ENCODE measurements around the gene CAMK2N2. TPM values are rescaled to one million over a fixed set of nuclear protein-coding genes. Genes with fewer than 3 reads are reported as not detected.

The CAMK2N2 gene
- total RNA-seq, 2 donors from 2014 or later, result 0.33 to 1.8 TPM

DNA sequence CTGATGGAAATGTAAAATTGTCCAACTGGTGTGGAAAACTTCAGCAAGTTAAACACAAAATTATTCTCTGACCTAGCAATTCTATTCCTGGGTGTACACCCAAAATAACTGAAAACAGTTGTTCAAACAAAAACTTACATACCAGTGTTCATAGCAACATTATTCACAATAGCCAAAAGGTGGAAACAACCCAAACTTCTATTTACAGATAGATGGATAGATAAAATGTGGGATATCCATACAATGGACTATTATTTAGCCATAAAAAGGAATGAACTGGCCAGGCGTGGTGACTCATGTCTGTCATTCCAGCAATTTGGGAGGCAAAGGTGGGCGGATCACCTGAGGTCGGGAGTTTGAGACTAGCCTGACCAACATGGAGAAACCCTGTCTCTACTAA, 38.8 kb downstream of the CAMK2N2 start:
- Histone ChIP-seq H3K36me3 (ENCODE audit: control insufficient read depth, insufficient read depth, low read length) (no peaks in the 10 kb centered on the region), H3K4me3 (ENCODE audit: low read length) (no peak overlapping the region), H3K9me3 (ENCODE audit: control insufficient read depth, low read length) (no peaks in the 10 kb centered on the region), H3K27ac (ENCODE audit: low read depth, low read length) (no peak overlapping the region), H3K27me3 (ENCODE audit: control insufficient read depth, insufficient read depth, low read length, poor library complexity, severe bottlenecking) (peaks cover 36% of the 10 kb centered on the region), H3K4me1 (ENCODE audit: control insufficient read depth, insufficient read depth, low read length) (no peaks in the 10 kb centered on the region), H3K9ac (ENCODE audit: extremely low read depth, low read length, poor library complexity, severe bottlenecking) (no peak overlapping the region)
- Mint-ChIP-seq H3K27me3 (ENCODE audit: insufficient read depth) (peaks cover 29% of the 10 kb centered on the region), H3K9me3 (no peaks in the 10 kb centered on the region), H3K27ac (no peak overlapping the region), H3K36me3 (ENCODE audit: low read depth) (no peaks in the 10 kb centered on the region), H3K4me1 (no peaks in the 10 kb centered on the region), H3K4me3 (no peak overlapping the region)
- DNase-seq, result no peak
- WGBS, 2 experiments (ENCODE audit: insufficient coverage in 1 of 2, insufficient read length in 1 of 2), result 60 to 92% methylated on average over 1 to 3 of the region's 3 CpGs
- TF ChIP-seq, protein P1, sequence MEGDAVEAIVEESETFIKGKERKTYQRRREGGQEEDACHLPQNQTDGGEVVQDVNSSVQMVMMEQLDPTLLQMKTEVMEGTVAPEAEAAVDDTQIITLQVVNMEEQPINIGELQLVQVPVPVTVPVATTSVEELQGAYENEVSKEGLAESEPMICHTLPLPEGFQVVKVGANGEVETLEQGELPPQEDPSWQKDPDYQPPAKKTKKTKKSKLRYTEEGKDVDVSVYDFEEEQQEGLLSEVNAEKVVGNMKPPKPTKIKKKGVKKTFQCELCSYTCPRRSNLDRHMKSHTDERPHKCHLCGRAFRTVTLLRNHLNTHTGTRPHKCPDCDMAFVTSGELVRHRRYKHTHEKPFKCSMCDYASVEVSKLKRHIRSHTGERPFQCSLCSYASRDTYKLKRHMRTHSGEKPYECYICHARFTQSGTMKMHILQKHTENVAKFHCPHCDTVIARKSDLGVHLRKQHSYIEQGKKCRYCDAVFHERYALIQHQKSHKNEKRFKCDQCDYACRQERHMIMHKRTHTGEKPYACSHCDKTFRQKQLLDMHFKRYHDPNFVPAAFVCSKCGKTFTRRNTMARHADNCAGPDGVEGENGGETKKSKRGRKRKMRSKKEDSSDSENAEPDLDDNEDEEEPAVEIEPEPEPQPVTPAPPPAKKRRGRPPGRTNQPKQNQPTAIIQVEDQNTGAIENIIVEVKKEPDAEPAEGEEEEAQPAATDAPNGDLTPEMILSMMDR (conservative IDR thresholded peaks at IDR 0.05), result no peak

DNA sequence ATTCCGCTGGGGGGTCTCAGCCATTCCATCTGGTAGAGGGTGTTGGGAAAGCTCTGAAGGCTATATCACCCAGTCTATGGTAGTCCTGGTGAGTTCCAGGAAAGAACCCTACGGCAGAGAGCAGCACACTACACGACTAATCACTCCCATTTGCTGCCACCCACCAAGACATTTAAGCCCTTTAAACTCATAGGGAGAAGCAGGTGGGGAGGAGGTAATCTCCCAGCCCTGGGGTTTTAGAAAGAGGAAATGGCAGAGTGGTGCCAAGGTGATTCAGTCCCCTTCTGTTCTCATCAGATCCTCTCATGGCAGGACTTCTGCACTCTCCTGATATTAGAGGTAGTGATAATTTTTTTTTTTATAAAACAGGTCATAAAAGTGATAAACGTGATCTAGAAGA, 42.5 kb downstream of the CAMK2N2 start:
- no peaks in the 10 kb centered on the region for H3K4me1 ChIP-seq (ENCODE audit: control insufficient read depth, insufficient read depth, low read length)
- H3K9me3 ChIP-seq (ENCODE audit: control insufficient read depth, low read length), result no peaks in the 10 kb centered on the region
- Mint-ChIP-seq H3K27ac (no peak overlapping the region), H3K36me3 (ENCODE audit: low read depth) (no peaks in the 10 kb centered on the region), H3K4me3 (no peak overlapping the region), H3K27me3 (ENCODE audit: insufficient read depth) (peaks cover 3% of the 10 kb centered on the region), H3K9me3 (no peaks in the 10 kb centered on the region), H3K4me1 (no peaks in the 10 kb centered on the region)
- H3K27me3 ChIP-seq (ENCODE audit: control insufficient read depth, insufficient read depth, low read length, poor library complexity, severe bottlenecking), result peaks cover 5% of the 10 kb centered on the region
- H3K4me3 ChIP-seq (ENCODE audit: low read length), result no peak overlapping the region
- no peak for DNase-seq
- H3K36me3 ChIP-seq (ENCODE audit: control insufficient read depth, insufficient read depth, low read length), result no peaks in the 10 kb centered on the region
- no peak overlapping the region for H3K27ac ChIP-seq (ENCODE audit: low read depth, low read length)
- TF ChIP-seq, protein P1 (conservative IDR thresholded peaks at IDR 0.05), result no peak
- 72% methylated on average over 3 of the region's 4 CpGs; no CpG with 5 or more reads in 1 of the 2 experiments for WGBS, 2 experiments (ENCODE audit: insufficient coverage in 1 of 2, insufficient read length in 1 of 2)
- H3K9ac ChIP-seq (ENCODE audit: extremely low read depth, low read length, poor library complexity, severe bottlenecking), result no peak overlapping the region

DNA sequence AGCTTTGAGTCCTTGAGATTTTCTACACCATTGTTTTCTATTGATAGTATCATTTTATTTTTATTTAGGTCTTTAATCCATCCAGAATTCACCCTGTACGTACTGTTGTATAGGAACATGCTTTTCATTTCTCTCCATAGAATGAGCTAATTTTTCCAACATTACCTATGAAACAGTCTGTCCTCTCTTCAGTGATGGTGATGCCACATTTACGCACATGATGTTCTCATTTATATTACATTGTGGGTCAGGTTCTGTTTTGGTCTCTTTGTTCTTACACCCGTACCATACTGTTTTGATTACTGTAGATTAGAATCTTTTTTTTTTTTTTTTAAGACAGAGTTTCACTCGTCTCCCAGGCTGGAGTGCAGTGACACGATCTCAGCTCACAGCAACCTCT, 49.6 kb downstream of the CAMK2N2 start:
- no peak overlapping the region for H3K9ac ChIP-seq (ENCODE audit: extremely low read depth, low read length, poor library complexity, severe bottlenecking)
- peaks cover 8% of the 10 kb centered on the region for H3K27me3 Mint-ChIP-seq (ENCODE audit: insufficient read depth)
- H3K4me3 Mint-ChIP-seq, result no peak overlapping the region
- WGBS, 2 experiments (ENCODE audit: insufficient coverage in 1 of 2, insufficient read length in 1 of 2), result 90% methylated on average over 4 of the region's 5 CpGs; no CpG with 5 or more reads in 1 of the 2 experiments
- no peaks in the 10 kb centered on the region for H3K36me3 ChIP-seq (ENCODE audit: control insufficient read depth, insufficient read depth, low read length)
- no peaks in the 10 kb centered on the region for H3K9me3 ChIP-seq (ENCODE audit: control insufficient read depth, low read length)
- H3K27me3 ChIP-seq (ENCODE audit: control insufficient read depth, insufficient read depth, low read length, poor library complexity, severe bottlenecking), result no peaks in the 10 kb centered on the region
- no peaks in the 10 kb centered on the region for H3K4me1 Mint-ChIP-seq
- DNase-seq, result no peak
- H3K4me3 ChIP-seq (ENCODE audit: low read length), result no peak overlapping the region
- TF ChIP-seq, protein P1 (conservative IDR thresholded peaks at IDR 0.05), result no peak
- no peaks in the 10 kb centered on the region for H3K36me3 Mint-ChIP-seq (ENCODE audit: low read depth)
- no peaks in the 10 kb centered on the region for H3K4me1 ChIP-seq (ENCODE audit: control insufficient read depth, insufficient read depth, low read length)
- H3K9me3 Mint-ChIP-seq, result no peaks in the 10 kb centered on the region
- H3K27ac ChIP-seq (ENCODE audit: low read depth, low read length), result no peak overlapping the region
- no peak overlapping the region for H3K27ac Mint-ChIP-seq
